OCI-M2 (cell line): ENCODE data around the gene NCKAP5.
"Not testable (repeated sequence)": the region's sequence is repeated elsewhere in the genome, so short reads cannot be mapped to it uniquely, and the experiment has no call there.

Experiments
- DNase-seq: peaks from one replicate; lab custom pipeline; 2025; ENCODE audit not compliant: unreplicated experiment; lab: John Stamatoyannopoulos, UW

Gene NCKAP5

GRCh38 chr2:133470446-133470845 is 97.8 kb downstream of the NCKAP5 start:
- not testable (repeated sequence) for DNase-seq

- DNase-seq, result no peak
These were observed 105.5 kb downstream of the NCKAP5 start for GRCh38 chr2:133462811-133463210.

- DNase-seq, result no peak
These were observed 106.8 kb downstream of the NCKAP5 start for GRCh38 chr2:133461484-133461883.

- DNase-seq, result no peak
These were observed 108.7 kb downstream of the NCKAP5 start for GRCh38 chr2:133459590-133459989.

GRCh38 chr2:133458280-133458679 is 110.0 kb downstream of the NCKAP5 start:
- DNase-seq, result no peak

- no peak for DNase-seq
These were observed 110.4 kb downstream of the NCKAP5 start for GRCh38 chr2:133457861-133458260.

- DNase-seq, result no peak
These were observed 111.3 kb downstream of the NCKAP5 start for GRCh38 chr2:133456971-133457370.

- no peak for DNase-seq
These were observed 112.1 kb downstream of the NCKAP5 start for GRCh38 chr2:133456156-133456555.

GRCh38 chr2:133453032-133453431 is 115.2 kb downstream of the NCKAP5 start:
- DNase-seq, result no peak

- no peak for DNase-seq
These were observed 115.7 kb downstream of the NCKAP5 start for GRCh38 chr2:133452583-133452982.

- no peak for DNase-seq
These were observed 116.1 kb downstream of the NCKAP5 start for GRCh38 chr2:133452146-133452545.

GRCh38 chr2:133448195-133448594 is 120.1 kb downstream of the NCKAP5 start:
- no peak for DNase-seq

GRCh38 chr2:133447303-133447702 is 121.0 kb downstream of the NCKAP5 start:
- DNase-seq, result no peak

- no peak for DNase-seq
These were observed 123.8 kb downstream of the NCKAP5 start for GRCh38 chr2:133444465-133444864.

- no peak for DNase-seq
These were observed 125.9 kb downstream of the NCKAP5 start for GRCh38 chr2:133442393-133442792.

GRCh38 chr2:133439565-133439920 is 128.7 kb downstream of the NCKAP5 start:
- DNase-seq, result no peak

- DNase-seq, result no peak
These were observed 129.3 kb downstream of the NCKAP5 start for GRCh38 chr2:133438848-133439564.

- DNase-seq, result no peak
These were observed 130.2 kb downstream of the NCKAP5 start for GRCh38 chr2:133438026-133438425.

GRCh38 chr2:133437492-133437891 is 130.8 kb downstream of the NCKAP5 start:
- no peak for DNase-seq

GRCh38 chr2:133434959-133435668 is 133.1 kb downstream of the NCKAP5 start:
- DNase-seq, result no peak

GRCh38 chr2:133433455-133434451 is 134.5 kb downstream of the NCKAP5 start:
- DNase-seq, result no peak
